ENCODE measurements around the gene PSD2. TPM values are rescaled to one million over a fixed set of nuclear protein-coding genes. Genes with fewer than 3 reads are reported as not detected.

PSD2 gene
- total and polyA plus RNA-seq, 2 experiments from 2014 or later: under 0.01 TPM; not detected in 1

- H3K4me3 ChIP-seq: no peak overlapping the region
- no peak overlapping the region for H3K27ac ChIP-seq
- 34 to 40% methylated on average over 18 of the region's 18 CpGs for WGBS, 2 experiments (ENCODE audit: low coverage in 1 of 2, low lambda C conversion rate in 2 of 2, missing lambda C conversion rate in 2 of 2)
- H2AFZ ChIP-seq: no peak overlapping the region
- no peaks in the 10 kb centered on the region for H3K9me2 ChIP-seq (ENCODE audit: insufficient read depth)
- DNase-seq: peak; percentile 81
- H3K27me3 ChIP-seq (replicated peaks; ENCODE audit: insufficient read depth): peaks cover 18% of the 10 kb centered on the region
- peaks cover 3% of the 10 kb centered on the region; the same call in 1 of the 2 replicates for H3F3A ChIP-seq (ENCODE audit: insufficient read depth)
- no peaks in the 10 kb centered on the region for H3K4me1 ChIP-seq (ENCODE audit: insufficient read depth)
- in situ Hi-C loops (cut with MboI): no loop called here
- H3K36me3 ChIP-seq (ENCODE audit: low read depth): no peaks in the 10 kb centered on the region
- no peaks in the 10 kb centered on the region for H3K79me2 ChIP-seq (ENCODE audit: insufficient read depth)
- TF ChIP-seq EZH2phosphoT487 (IDR thresholded peaks at IDR 0.05; ENCODE audit: insufficient read depth, low read depth): no peak
- TF ChIP-seq EZH2 (IDR thresholded peaks at IDR 0.05; ENCODE audit: insufficient read depth, poor library complexity, severe bottlenecking): no peak
- H3K4me2 ChIP-seq (ENCODE audit: unreplicated experiment): no peak overlapping the region
- H3K9me3 ChIP-seq (ENCODE audit: low read depth): no peaks in the 10 kb centered on the region
- no peak overlapping the region for H3K9ac ChIP-seq
- H4K20me1 ChIP-seq (ENCODE audit: insufficient read depth): no peaks in the 10 kb centered on the region
These were observed 49.0 kb downstream of the PSD2 start for GRCh38 chr5:139844472-139845145.

- Histone ChIP-seq H3K4me1 (ENCODE audit: insufficient read depth) (no peaks in the 10 kb centered on the region), H3K27me3 (replicated peaks; ENCODE audit: insufficient read depth) (peaks cover 18% of the 10 kb centered on the region), H3F3A (ENCODE audit: insufficient read depth) (peaks cover 3% of the 10 kb centered on the region; the same call in 1 of the 2 replicates), H2AFZ (no peak overlapping the region), H3K27ac (no peak overlapping the region), H3K36me3 (ENCODE audit: low read depth) (no peaks in the 10 kb centered on the region), H3K4me2 (ENCODE audit: unreplicated experiment) (no peak overlapping the region), H3K79me2 (ENCODE audit: insufficient read depth) (no peaks in the 10 kb centered on the region), H3K4me3 (no peak overlapping the region), H3K9me2 (ENCODE audit: insufficient read depth) (no peaks in the 10 kb centered on the region), H3K9ac (no peak overlapping the region), H4K20me1 (ENCODE audit: insufficient read depth) (no peaks in the 10 kb centered on the region), H3K9me3 (ENCODE audit: low read depth) (no peaks in the 10 kb centered on the region)
- 73 to 74% methylated on average over 18 of the region's 18 CpGs for WGBS, 2 experiments (ENCODE audit: low coverage in 1 of 2, low lambda C conversion rate in 2 of 2, missing lambda C conversion rate in 2 of 2)
- DNase-seq: no peak
- in situ Hi-C loops (cut with MboI): no loop called here
- no peak for TF ChIP-seq EZH2 (IDR thresholded peaks at IDR 0.05; ENCODE audit: insufficient read depth, poor library complexity, severe bottlenecking)
- no peak for TF ChIP-seq EZH2phosphoT487 (IDR thresholded peaks at IDR 0.05; ENCODE audit: insufficient read depth, low read depth)
These were observed 50.5 kb downstream of the PSD2 start for GRCh38 chr5:139845846-139846681.

GRCh38 chr5:139847091-139847490 lies 51.5 kb downstream of the PSD2 start:
- Histone ChIP-seq H3K9me3 (ENCODE audit: low read depth) (no peaks in the 10 kb centered on the region), H3K4me2 (ENCODE audit: unreplicated experiment) (no peak overlapping the region), H3K79me2 (ENCODE audit: insufficient read depth) (no peaks in the 10 kb centered on the region), H3F3A (ENCODE audit: insufficient read depth) (peaks cover 3% of the 10 kb centered on the region; the same call in 1 of the 2 replicates), H3K9ac (no peak overlapping the region), H2AFZ (no peak overlapping the region), H4K20me1 (ENCODE audit: insufficient read depth) (no peaks in the 10 kb centered on the region), H3K4me1 (ENCODE audit: insufficient read depth) (no peaks in the 10 kb centered on the region), H3K36me3 (ENCODE audit: low read depth) (no peaks in the 10 kb centered on the region), H3K9me2 (ENCODE audit: insufficient read depth) (no peaks in the 10 kb centered on the region), H3K27ac (no peak overlapping the region), H3K27me3 (replicated peaks; ENCODE audit: insufficient read depth) (peaks cover 18% of the 10 kb centered on the region), H3K4me3 (no peak overlapping the region)
- 36 to 51% methylated on average over 6 to 10 of the region's 10 CpGs for WGBS, 2 experiments (ENCODE audit: low coverage in 1 of 2, low lambda C conversion rate in 2 of 2, missing lambda C conversion rate in 2 of 2)
- DNase-seq: no peak
- TF ChIP-seq EZH2 (IDR thresholded peaks at IDR 0.05; ENCODE audit: insufficient read depth, poor library complexity, severe bottlenecking): no peak
- TF ChIP-seq EZH2phosphoT487 (IDR thresholded peaks at IDR 0.05; ENCODE audit: insufficient read depth, low read depth): no peak
- in situ Hi-C loops (cut with MboI): no loop called here

- H3K9me3 ChIP-seq (ENCODE audit: low read depth): no peaks in the 10 kb centered on the region
- H4K20me1 ChIP-seq (ENCODE audit: insufficient read depth): no peaks in the 10 kb centered on the region
- H2AFZ ChIP-seq: peak overlapping the region; percentile 75
- TF ChIP-seq EZH2phosphoT487 (IDR thresholded peaks at IDR 0.05; ENCODE audit: insufficient read depth, low read depth) (no peak), EZH2 (IDR thresholded peaks at IDR 0.05; ENCODE audit: insufficient read depth, poor library complexity, severe bottlenecking) (no peak)
- H3K27ac ChIP-seq: no peak overlapping the region
- no peaks in the 10 kb centered on the region for H3K79me2 ChIP-seq (ENCODE audit: insufficient read depth)
- no peaks in the 10 kb centered on the region for H3K9me2 ChIP-seq (ENCODE audit: insufficient read depth)
- H3K4me2 ChIP-seq (ENCODE audit: unreplicated experiment): peak overlapping the region; percentile 73
- DNase-seq: peak; percentile 68
- H3K36me3 ChIP-seq (ENCODE audit: low read depth): no peaks in the 10 kb centered on the region
- peaks cover 3% of the 10 kb centered on the region; the same call in 1 of the 2 replicates for H3F3A ChIP-seq (ENCODE audit: insufficient read depth)
- peak overlapping the region; percentile 74 for H3K4me3 ChIP-seq
- WGBS, 2 experiments (ENCODE audit: low coverage in 1 of 2, low lambda C conversion rate in 2 of 2, missing lambda C conversion rate in 2 of 2): 2 to 3% methylated on average over 68 to 73 of the region's 107 CpGs
- no peaks in the 10 kb centered on the region for H3K4me1 ChIP-seq (ENCODE audit: insufficient read depth)
- in situ Hi-C loops (cut with MboI): no loop called here
- H3K27me3 ChIP-seq (replicated peaks; ENCODE audit: insufficient read depth): peaks cover 21% of the 10 kb centered on the region
- peak overlapping the region; percentile 58 for H3K9ac ChIP-seq
These were observed 52.3 kb downstream of the PSD2 start for GRCh38 chr5:139847790-139848507.

All from GM23248 (cell line).